Measurements from ENCODE around the gene EPN3. TPM values are rescaled to one million over a fixed set of nuclear protein-coding genes. Genes with fewer than 3 reads are reported as not detected.

The EPN3 gene
- total RNA-seq, 1 experiment from 2014 or later = 17.8 TPM

- no TSS peak for BruUV-seq (replicated peaks)
- no peak for ATAC-seq
- Histone ChIP-seq H3K27ac (ENCODE audit: low read depth, low read length) (no peak overlapping the region), H3K4me3 (replicated peaks in 1 of 2; ENCODE audit: low read depth in 1 of 2, low read length in 2 of 2) (no peak overlapping the region), H3K27me3 (ENCODE audit: insufficient read depth, low read length) (no peaks in the 10 kb centered on the region), H3K36me3 (ENCODE audit: control insufficient read depth in 1 of 2, insufficient read depth in 2 of 2, low read length in 2 of 2) (no peaks in the 10 kb centered on the region), H3K9me2 (ENCODE audit: insufficient read depth) (no peaks in the 10 kb centered on the region), H4K20me1 (ENCODE audit: insufficient read depth) (no peaks in the 10 kb centered on the region), H2AFZ (ENCODE audit: low read depth, low read length, poor library complexity, severe bottlenecking) (no peak overlapping the region), H3K79me2 (ENCODE audit: insufficient read depth, low read length) (no peaks in the 10 kb centered on the region), H3K4me1 (ENCODE audit: control insufficient read depth in 1 of 2, insufficient read depth in 2 of 2, low read length in 2 of 2) (peaks cover 0 to 6% of the 10 kb centered on the region in 2 experiments; a peak in 1 of 4 replicates), H3K9ac (ENCODE audit: low read length) (no peak overlapping the region), H3K9me3 (ENCODE audit: control insufficient read depth in 1 of 2, insufficient read depth in 1 of 2, low read depth in 1 of 2, low read length in 2 of 2) (no peaks in the 10 kb centered on the region), H3K4me2 (ENCODE audit: low read length) (no peak overlapping the region)
- no peak for TF ChIP-seq RAD21 (IDR thresholded peaks at IDR 0.05; ENCODE audit: low read depth)
- no peak for TF ChIP-seq CTCF (IDR thresholded peaks at IDR 0.05 in 2 of 3, conservative IDR thresholded peaks at IDR 0.05 in 1 of 3; ENCODE audit: borderline replicate concordance in 1 of 3, insufficient read depth in 1 of 3, low read depth in 2 of 3, low read length in 2 of 3)
- no peak for TF ChIP-seq JUND (IDR thresholded peaks at IDR 0.05)
- TF ChIP-seq SP1 (IDR thresholded peaks at IDR 0.05; ENCODE audit: low read depth) = no peak
- no peak for TF ChIP-seq TCF7L2 (IDR thresholded peaks at IDR 0.05; ENCODE audit: borderline replicate concordance, extremely low read depth, insufficient read depth, insufficient read length)
- no peak for TF ChIP-seq YY1 (IDR thresholded peaks at IDR 0.05; ENCODE audit: extremely low read depth, insufficient replicate concordance, low read depth, low read length)
- no peak for TF ChIP-seq EZH2 (IDR thresholded peaks at IDR 0.05)
- TF ChIP-seq ZFX (IDR thresholded peaks at IDR 0.05) = no peak
- no peak for TF ChIP-seq ZBTB33 (IDR thresholded peaks at IDR 0.05; ENCODE audit: extremely low read depth, insufficient replicate concordance, low read length)
- no peak for TF ChIP-seq EZH2phosphoT487 (IDR thresholded peaks at IDR 0.05; ENCODE audit: borderline replicate concordance)
- no peak for TF ChIP-seq FOSL1 (IDR thresholded peaks at IDR 0.05; ENCODE audit: low read depth)
- no peak for TF ChIP-seq ZNF274 (IDR thresholded peaks at IDR 0.05; ENCODE audit: low read depth, low read length)
- no peak for TF ChIP-seq REST (IDR thresholded peaks at IDR 0.05; ENCODE audit: low read depth)
- no peak for TF ChIP-seq EGR1 (IDR thresholded peaks at IDR 0.05; ENCODE audit: low read depth)
- ChIA-PET RAD21 (ENCODE audit: low non-redundant PET in 1 of 2, low total read pairs in 2 of 2, uncharacterized antibody in 2 of 2, unreplicated experiment in 2 of 2) (no interaction called here), CTCF (interaction anchor here (0.8 kb wide), 1 partner anchor 15 kb away, joined by 3 read pairs; no protein-coding TSS in a partner anchor), POLR2A (no interaction called here)
- intact Hi-C loops (cut with micrococcal nuclease) = no loop called here
- DNase-seq (ENCODE audit: low read depth, low spot score) = no peak
These were observed 15.5 kb upstream of the EPN3 start for GRCh38 chr17:50517011-50517410.
